Panc1 (cell line): ENCODE results near the gene EPC1. TPM values are rescaled to one million over a fixed set of nuclear protein-coding genes. Genes with fewer than 3 reads are reported as not detected.

Experiments
- ATAC-seq: fragments of 200-7000 bp; cut with Tn5 transposase; 2 replicates; pipeline ENCODE4 v1.9.1; 2020; ENCODE audit warnings: mild to moderate bottlenecking, moderate library complexity
- BruUV-seq: library from RNA; stranded (reverse); fragments of 400-500 nt; replicated peaks from 2 replicates; lab custom pipeline; 2021; lab: Mats Ljungman, UMichigan
- CTCF ChIA-PET: fragments of 300-600 bp; sonication (Branson Sonifier 250); formaldehyde crosslinking; loops from one replicate; lab custom pipeline; 2022; ENCODE audit warnings: antibody characterized with exemption; lab: Charles Lee
- POLR2A ChIA-PET: fragments of 300-600 bp; sonication (Branson Sonifier 250); formaldehyde crosslinking; loops from one replicate; lab custom pipeline; 2022; ENCODE audit warnings: antibody characterized with exemption; lab: Charles Lee
- DNase-seq: peaks from one replicate; pipeline ENCODE4 v3.0.0-alpha.2; 2010; ENCODE audit warnings: low read depth, low spot score
- H3K27ac ChIP-seq: 2 replicates; pipeline ENCODE4 v1.5.1; 2011; ENCODE audit warnings: mild to moderate bottlenecking, low read length, inconsistent platforms
- H3K27me3 ChIP-seq: fragments of 200-500 bp; sonication (Bioruptor generic); 2 replicates; pipeline ENCODE4 v1.6.0; 2014; ENCODE audit warnings: low read length, inconsistent platforms; ENCODE audit not compliant: control insufficient read depth, insufficient read depth
- H3K36me3 ChIP-seq: fragments of 200-500 bp; sonication (Bioruptor generic); 2 replicates; pipeline ENCODE4 v1.5.1; 2014; ENCODE audit warnings: inconsistent platforms, mild to moderate bottlenecking, low read length, moderate library complexity; ENCODE audit not compliant: control insufficient read depth, insufficient read depth
- H3K4me1 ChIP-seq: 2 replicates; pipeline ENCODE4 v1.5.1; 2011; ENCODE audit warnings: inconsistent platforms, mild to moderate bottlenecking, low read length, moderate library complexity; ENCODE audit not compliant: control insufficient read depth, insufficient read depth
- H3K4me3 ChIP-seq, 2 experiments: 2 replicates each; pipeline ENCODE4 v1.5.1; 2011 to 2012; ENCODE audit warnings: low read depth in 2 of 2, low read length in 2 of 2, mild to moderate bottlenecking in 2 of 2, inconsistent platforms in 1 of 2, moderate library complexity in 1 of 2
- H3K9me3 ChIP-seq: fragments of 200-500 bp; sonication (Bioruptor generic); 2 replicates; pipeline ENCODE4 v1.5.1; 2014; ENCODE audit warnings: low read depth, mild to moderate bottlenecking, inconsistent platforms, low read length, moderate library complexity; ENCODE audit not compliant: control insufficient read depth, insufficient read depth
- CTCF ChIP-seq: fragments of 450-650 bp; IDR thresholded peaks from 2 replicates; pipeline ENCODE4 v1.5.1; 2017; ENCODE audit warnings: mild to moderate bottlenecking
- POLR2AphosphoS5 ChIP-seq: IDR thresholded peaks from 2 replicates; pipeline ENCODE4 v1.6.1; 2012; ENCODE audit warnings: mild to moderate bottlenecking, low read depth, low read length, moderate library complexity
- REST ChIP-seq, 2 experiments: IDR thresholded peaks; 2 replicates each; pipeline ENCODE4 v1.6.1; 2011 to 2012; ENCODE audit warnings: low read depth in 2 of 2, control low read depth in 1 of 2, low read length in 1 of 2, mild to moderate bottlenecking in 1 of 2, moderate library complexity in 1 of 2; ENCODE audit not compliant: insufficient read depth in 1 of 2
- SIN3A ChIP-seq: IDR thresholded peaks from 2 replicates; pipeline ENCODE4 v1.6.1; 2012; ENCODE audit warnings: low read depth, mild to moderate bottlenecking, low read length, moderate library complexity, borderline replicate concordance; ENCODE audit not compliant: insufficient read depth
- TCF7L2 ChIP-seq: IDR thresholded peaks from 2 replicates; pipeline ENCODE4 v1.6.1; 2011; ENCODE audit warnings: mild to moderate bottlenecking, low read depth, low read length, inconsistent platforms
- in situ Hi-C: cut with HindIII; loops from 2 replicates; pipeline ENCODE4 v1.10.0; 2016; ENCODE audit warnings: low sequenced_read_pairs, low pct_unique_long_range_greater_than_20kb
- intact Hi-C: fragments of 100-400 bp; cut with micrococcal nuclease; formaldehyde crosslinking; loops from one replicate; pipeline ENCODE4 v1.10.0; 2022; ENCODE audit not compliant: unreplicated experiment
- total RNA-seq: library from RNA; stranded (reverse); gene quantifications from one replicate; pipeline ENCODE4 v1.2.1, GENCODE V29; 2021; ENCODE audit not compliant: unreplicated experiment

EPC1 gene
- total RNA-seq, 1 experiment from 2014 or later = 18.4 TPM

GRCh38 chr10:32307609-32308008, 39.3 kb downstream of the EPC1 start:
- Histone ChIP-seq H3K36me3 (peaks cover 7% of the 10 kb centered on the region; the same call in 1 of the 2 replicates), H3K9me3 (no peaks in the 10 kb centered on the region), H3K27ac (no peak overlapping the region), H3K4me1 (peaks cover 4% of the 10 kb centered on the region; the same call in 1 of the 2 replicates), H3K27me3 (no peaks in the 10 kb centered on the region), H3K4me3 (no peak overlapping the region)
- POLR2A ChIA-PET = no interaction called here
- no peak for ATAC-seq
- no peak for DNase-seq
- in situ Hi-C loops = no loop called here
- intact Hi-C loops = no loop called here
- no peak for TF ChIP-seq SIN3A
- TF ChIP-seq CTCF = no peak
- no peak for TF ChIP-seq TCF7L2
- TF ChIP-seq POLR2AphosphoS5 = no peak
- TF ChIP-seq REST (IDR thresholded peaks at IDR 0.05; ENCODE audit: insufficient read depth in 1 of 2, low read depth in 2 of 2, low read length in 1 of 2) = no peak
- CTCF ChIA-PET = no interaction called here
- BruUV-seq = no TSS peak

GRCh38 chr10:32299354-32299980, 47.5 kb downstream of the EPC1 start:
- POLR2A ChIA-PET = no interaction called here
- no TSS peak for BruUV-seq
- peaks cover 7% of the 10 kb centered on the region; the same call in 1 of the 2 replicates for H3K36me3 ChIP-seq

More at GRCh38 chr10:32299354-32299980, 47.5 kb downstream of the EPC1 start:
- ATAC-seq (no peak), DNase-seq (no peak)
- CTCF ChIA-PET = no interaction called here
- Histone ChIP-seq H3K4me1 (no peaks in the 10 kb centered on the region), H3K9me3 (no peaks in the 10 kb centered on the region), H3K27ac (no peak overlapping the region), H3K27me3 (no peaks in the 10 kb centered on the region), H3K4me3 (no peak overlapping the region)
- intact Hi-C loops (no loop called here), in situ Hi-C loops (no loop called here)
- TF ChIP-seq SIN3A = no peak
- no peak for TF ChIP-seq REST (IDR thresholded peaks at IDR 0.05; ENCODE audit: insufficient read depth in 1 of 2, low read depth in 2 of 2, low read length in 1 of 2)
- TF ChIP-seq POLR2AphosphoS5 = no peak
- no peak for TF ChIP-seq TCF7L2
- no peak for TF ChIP-seq CTCF
